PC-3 (cell line): Measurements from ENCODE around the gene C1QL1.

ENCODE experiments used
- CTCF ChIP-seq: fragments of 300-600 bp; sonication (generic); conservative IDR thresholded peaks from 2 replicates; pipeline ENCODE4 v1.5.1; 2017; ENCODE audit warnings: antibody characterized with exemption, low read depth, mild to moderate bottlenecking, low read length
- EZH2phosphoT487 ChIP-seq: fragments of 300-600 bp; sonication (generic); IDR thresholded peaks from 2 replicates; pipeline ENCODE4 v1.6.1; 2018; ENCODE audit warnings: mild to moderate bottlenecking, antibody characterized with exemption, low read length, borderline replicate concordance

DNA sequence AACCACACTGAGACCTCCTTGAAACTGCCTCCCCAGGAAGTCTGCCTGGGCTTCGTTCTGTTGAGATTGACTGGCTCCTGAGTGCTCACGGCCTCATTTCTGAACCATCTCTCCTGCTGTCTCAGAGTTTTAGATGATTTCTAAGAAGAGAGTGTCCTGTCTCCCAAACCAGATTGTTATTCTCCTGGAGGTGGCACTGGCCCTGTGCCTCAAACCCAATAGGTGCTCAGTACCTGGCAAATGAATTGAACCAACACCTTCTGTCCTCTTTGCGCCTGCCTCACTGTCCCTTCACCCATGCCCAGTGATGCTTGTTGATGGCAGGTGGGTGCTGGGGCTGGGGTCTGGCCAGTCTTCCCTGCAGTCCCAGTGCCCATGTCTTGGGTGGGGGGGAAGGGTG, 36.3 kb upstream of the C1QL1 start:
- TF ChIP-seq CTCF (no peak), EZH2phosphoT487 (no peak)
